ENCODE measurements around the gene MXRA7.

The MXRA7 gene

DNA sequence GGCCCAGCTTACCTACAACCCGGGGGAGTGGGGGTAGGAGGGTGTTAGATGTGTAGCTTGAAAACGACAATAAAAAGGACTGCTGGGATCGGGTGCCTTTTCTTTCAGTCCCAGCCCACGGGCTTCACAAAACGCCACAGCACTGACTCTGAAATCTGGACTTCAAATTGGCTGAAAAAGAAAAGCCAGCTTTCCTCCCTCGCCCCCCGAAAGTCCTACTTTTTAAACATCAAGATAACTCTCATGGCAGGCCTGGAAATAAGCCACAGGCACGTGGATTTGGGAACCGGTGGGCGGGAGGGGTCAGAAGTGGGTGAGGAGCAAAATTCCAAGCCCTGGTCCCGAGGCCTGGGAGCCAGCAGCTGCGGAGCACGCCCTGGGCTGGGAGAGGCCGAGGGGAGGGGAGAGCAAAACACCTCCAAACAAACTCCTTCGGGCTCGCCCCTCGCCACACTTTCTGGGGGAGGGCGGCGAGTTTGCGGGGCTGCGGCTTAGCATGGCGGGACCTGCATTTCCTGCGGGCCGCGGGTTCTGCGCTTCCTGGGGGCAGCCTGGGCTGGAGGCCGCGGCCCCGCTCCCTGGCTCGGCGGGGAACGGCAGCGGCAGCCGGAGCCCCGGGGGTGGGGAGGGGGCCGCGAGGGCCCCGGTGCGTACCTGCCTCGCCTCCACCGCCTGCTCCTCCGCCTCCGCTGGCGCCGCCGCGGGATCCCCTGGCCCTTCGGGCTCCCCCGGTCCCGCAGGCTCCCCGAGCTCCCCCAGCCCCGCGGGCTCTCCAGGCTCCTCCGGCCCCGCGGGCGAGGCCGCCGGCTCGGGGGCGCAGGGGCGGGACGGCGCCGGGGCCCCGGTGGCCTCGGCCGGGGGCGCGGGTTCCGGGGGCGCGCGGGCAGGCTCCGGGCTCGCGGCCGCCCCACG, 558 bp downstream of the MXRA7 start:
- TF ChIP-seq, protein P1, sequence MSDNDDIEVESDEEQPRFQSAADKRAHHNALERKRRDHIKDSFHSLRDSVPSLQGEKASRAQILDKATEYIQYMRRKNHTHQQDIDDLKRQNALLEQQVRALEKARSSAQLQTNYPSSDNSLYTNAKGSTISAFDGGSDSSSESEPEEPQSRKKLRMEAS (IDR thresholded peaks at IDR 0.05), result peak; percentile 17; the same call in 1 of the 2 replicates

DNA sequence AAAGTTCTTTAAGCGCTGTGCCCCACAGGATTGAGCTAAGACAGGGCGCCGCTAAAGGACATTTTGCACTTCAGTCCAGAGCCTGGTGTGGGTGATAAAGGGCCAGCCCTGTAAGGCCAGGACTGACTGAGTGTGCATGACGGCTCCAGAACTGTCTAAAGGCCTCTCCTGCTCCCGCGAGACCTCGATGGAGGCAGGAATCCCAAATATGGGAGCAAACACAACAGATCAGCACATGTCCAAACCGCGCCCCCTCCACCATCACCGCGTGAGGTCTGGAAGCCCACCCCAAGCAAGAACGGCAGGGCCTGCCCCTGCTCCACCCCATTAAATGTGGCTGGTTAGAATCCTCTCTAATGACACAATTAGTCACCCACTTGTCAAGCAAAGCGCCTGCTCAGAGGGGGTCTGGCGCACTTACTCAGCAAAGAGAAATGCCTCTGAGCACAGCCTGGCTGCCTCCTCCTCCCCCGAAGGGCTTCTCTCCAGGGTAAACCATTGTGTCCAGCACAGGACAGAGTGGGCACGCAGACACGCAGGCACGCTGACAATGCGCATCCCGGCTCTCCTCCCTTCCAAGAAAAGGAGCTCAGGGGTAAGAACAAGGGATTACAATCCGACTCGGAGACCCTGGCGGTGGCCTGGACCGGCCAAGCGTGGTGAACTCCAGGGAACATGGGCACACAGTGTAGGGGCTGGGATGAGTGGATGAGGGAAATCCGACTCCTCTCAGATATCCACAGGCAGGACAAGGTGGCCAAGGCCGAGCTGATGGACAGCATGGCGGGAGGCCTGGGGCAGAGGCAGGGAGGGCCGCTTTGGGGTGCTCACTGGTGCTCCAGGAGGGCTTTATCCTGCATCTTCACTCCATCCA, 1.5 kb downstream of the MXRA7 start:
- TF ChIP-seq NFIC (IDR thresholded peaks at IDR 0.05) (no peak), TEAD4 (IDR thresholded peaks at IDR 0.05) (0 out of 2 replicates have a peak, but pooled peaks have one; percentile 13), EP300 (IDR thresholded peaks at IDR 0.05; ENCODE audit: borderline replicate concordance) (peak; percentile 19; the same call in 1 of the 2 replicates), CEBPB (IDR thresholded peaks at IDR 0.05) (no peak), TCF12 (IDR thresholded peaks at IDR 0.05; ENCODE audit: low read depth) (peak; percentile 32; the same call in 1 of the 2 replicates), CREB1 (IDR thresholded peaks at IDR 0.05; ENCODE audit: low read depth) (no peak), ZBTB7A (IDR thresholded peaks at IDR 0.05; ENCODE audit: low read depth) (no peak), RAD21 (IDR thresholded peaks at IDR 0.05; ENCODE audit: low read depth) (no peak)
- TF ChIP-seq, protein P2, sequence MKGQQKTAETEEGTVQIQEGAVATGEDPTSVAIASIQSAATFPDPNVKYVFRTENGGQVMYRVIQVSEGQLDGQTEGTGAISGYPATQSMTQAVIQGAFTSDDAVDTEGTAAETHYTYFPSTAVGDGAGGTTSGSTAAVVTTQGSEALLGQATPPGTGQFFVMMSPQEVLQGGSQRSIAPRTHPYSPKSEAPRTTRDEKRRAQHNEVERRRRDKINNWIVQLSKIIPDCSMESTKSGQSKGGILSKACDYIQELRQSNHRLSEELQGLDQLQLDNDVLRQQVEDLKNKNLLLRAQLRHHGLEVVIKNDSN (IDR thresholded peaks at IDR 0.05), result no peak
- TF ChIP-seq, protein P1 (IDR thresholded peaks at IDR 0.05), result no peak; the same call in 1 of the 2 replicates

DNA sequence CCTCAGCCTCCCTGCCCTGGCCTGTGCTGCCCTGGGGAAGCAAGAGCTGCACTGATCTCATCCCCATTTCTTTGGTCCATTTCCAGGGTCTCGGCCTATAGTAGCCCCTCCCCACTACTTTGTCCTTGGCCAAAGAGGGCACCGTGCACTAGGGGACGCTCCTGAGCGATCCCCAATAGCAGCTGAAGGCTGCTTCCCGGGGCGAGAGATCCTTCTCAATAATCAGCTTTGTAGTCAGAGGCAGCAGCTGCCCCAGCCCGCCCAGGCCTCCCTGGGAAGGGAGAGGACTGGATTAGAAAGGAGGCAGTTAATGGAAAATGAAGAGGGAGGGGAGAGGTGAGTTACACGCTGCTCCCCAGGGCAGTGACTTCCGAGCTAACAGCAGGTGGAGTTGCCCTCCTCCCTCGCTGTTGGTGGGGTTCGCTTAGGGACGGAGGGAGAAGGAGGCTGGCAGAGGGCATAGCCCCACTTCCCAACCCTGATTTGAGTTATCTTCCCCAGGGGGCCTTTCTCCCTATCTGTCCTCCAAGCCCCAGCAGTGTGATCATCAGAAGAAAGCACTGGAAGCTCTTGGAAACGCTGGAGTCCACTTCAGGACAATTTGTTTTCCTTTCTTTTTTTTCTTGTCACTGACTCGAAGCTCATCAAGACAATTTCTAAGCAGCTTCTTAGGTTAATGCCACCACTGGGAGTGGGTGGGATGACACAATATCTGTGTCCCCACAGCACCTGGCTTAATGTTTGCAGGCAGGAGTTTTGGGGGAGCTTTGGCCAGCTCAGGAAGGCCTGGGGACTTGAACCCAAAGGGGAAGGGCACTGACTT, 2.6 kb downstream of the MXRA7 start:
- TF ChIP-seq TAF1 (IDR thresholded peaks at IDR 0.05; ENCODE audit: low read depth), result no peak
- TF ChIP-seq, protein P2 (IDR thresholded peaks at IDR 0.05), result no peak
- TF ChIP-seq, protein P1 (IDR thresholded peaks at IDR 0.05), result no peak

DNA sequence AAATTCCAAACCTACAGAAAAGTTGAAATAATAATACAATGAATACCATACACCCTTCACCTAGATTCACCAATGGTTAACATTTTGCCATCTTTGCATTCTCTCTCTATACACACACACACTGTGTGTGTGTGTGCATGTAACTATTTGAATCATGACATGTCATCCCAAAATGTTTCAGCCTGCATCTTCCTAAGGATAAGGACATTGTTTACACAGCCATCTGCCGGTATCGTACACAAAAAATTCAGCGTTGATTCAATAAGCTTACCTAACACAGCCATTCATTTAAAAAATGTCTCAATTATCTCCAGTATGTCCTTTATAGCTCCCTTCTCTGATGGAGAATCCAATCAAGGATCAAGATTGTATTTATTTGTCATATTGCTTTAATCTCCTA, 3.9 kb downstream of the MXRA7 start:
- no peak for TF ChIP-seq TEAD4 (IDR thresholded peaks at IDR 0.05)

DNA sequence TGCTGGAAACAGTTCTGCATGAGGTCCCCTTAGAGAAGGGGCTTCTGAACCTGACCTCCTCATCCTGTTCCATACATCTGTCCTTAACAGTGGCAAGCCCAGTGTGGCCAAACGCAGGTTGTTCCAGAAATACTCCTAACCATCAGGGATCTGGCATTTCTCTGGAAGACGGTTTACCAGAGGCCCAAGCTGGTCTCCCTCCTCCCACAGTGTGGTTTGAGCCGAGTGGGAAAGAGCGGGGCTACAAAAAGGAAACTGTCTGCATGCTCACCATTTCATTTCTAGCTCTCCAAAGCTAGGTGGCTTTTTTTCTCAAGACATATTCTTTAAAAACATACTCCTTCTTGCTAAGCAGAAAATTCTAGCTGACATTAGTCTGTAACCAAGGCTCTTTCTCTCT, 6.0 kb downstream of the MXRA7 start:
- TF ChIP-seq, protein P3, sequence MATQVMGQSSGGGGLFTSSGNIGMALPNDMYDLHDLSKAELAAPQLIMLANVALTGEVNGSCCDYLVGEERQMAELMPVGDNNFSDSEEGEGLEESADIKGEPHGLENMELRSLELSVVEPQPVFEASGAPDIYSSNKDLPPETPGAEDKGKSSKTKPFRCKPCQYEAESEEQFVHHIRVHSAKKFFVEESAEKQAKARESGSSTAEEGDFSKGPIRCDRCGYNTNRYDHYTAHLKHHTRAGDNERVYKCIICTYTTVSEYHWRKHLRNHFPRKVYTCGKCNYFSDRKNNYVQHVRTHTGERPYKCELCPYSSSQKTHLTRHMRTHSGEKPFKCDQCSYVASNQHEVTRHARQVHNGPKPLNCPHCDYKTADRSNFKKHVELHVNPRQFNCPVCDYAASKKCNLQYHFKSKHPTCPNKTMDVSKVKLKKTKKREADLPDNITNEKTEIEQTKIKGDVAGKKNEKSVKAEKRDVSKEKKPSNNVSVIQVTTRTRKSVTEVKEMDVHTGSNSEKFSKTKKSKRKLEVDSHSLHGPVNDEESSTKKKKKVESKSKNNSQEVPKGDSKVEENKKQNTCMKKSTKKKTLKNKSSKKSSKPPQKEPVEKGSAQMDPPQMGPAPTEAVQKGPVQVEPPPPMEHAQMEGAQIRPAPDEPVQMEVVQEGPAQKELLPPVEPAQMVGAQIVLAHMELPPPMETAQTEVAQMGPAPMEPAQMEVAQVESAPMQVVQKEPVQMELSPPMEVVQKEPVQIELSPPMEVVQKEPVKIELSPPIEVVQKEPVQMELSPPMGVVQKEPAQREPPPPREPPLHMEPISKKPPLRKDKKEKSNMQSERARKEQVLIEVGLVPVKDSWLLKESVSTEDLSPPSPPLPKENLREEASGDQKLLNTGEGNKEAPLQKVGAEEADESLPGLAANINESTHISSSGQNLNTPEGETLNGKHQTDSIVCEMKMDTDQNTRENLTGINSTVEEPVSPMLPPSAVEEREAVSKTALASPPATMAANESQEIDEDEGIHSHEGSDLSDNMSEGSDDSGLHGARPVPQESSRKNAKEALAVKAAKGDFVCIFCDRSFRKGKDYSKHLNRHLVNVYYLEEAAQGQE (IDR thresholded peaks at IDR 0.05; ENCODE audit: low read depth), result no peak
- TF ChIP-seq, protein P2 (IDR thresholded peaks at IDR 0.05), result no peak
- no peak for TF ChIP-seq NFIC (IDR thresholded peaks at IDR 0.05)
- TF ChIP-seq, protein P1 (IDR thresholded peaks at IDR 0.05), result no peak
- no peak for TF ChIP-seq TCF12 (IDR thresholded peaks at IDR 0.05; ENCODE audit: low read depth)
- TF ChIP-seq FOXM1 (IDR thresholded peaks at IDR 0.05; ENCODE audit: borderline replicate concordance, low read depth), result no peak
- no peak for TF ChIP-seq CEBPB (IDR thresholded peaks at IDR 0.05)
- TF ChIP-seq YY1 (IDR thresholded peaks at IDR 0.05; ENCODE audit: low read depth), result no peak
- no peak for TF ChIP-seq EGR1 (IDR thresholded peaks at IDR 0.05)
- no peak for TF ChIP-seq EP300 (IDR thresholded peaks at IDR 0.05; ENCODE audit: borderline replicate concordance)
- TF ChIP-seq CREB1 (IDR thresholded peaks at IDR 0.05; ENCODE audit: low read depth), result no peak
- TF ChIP-seq ZBTB7A (IDR thresholded peaks at IDR 0.05; ENCODE audit: low read depth), result no peak
- no peak for TF ChIP-seq RAD21 (IDR thresholded peaks at IDR 0.05; ENCODE audit: low read depth)

DNA sequence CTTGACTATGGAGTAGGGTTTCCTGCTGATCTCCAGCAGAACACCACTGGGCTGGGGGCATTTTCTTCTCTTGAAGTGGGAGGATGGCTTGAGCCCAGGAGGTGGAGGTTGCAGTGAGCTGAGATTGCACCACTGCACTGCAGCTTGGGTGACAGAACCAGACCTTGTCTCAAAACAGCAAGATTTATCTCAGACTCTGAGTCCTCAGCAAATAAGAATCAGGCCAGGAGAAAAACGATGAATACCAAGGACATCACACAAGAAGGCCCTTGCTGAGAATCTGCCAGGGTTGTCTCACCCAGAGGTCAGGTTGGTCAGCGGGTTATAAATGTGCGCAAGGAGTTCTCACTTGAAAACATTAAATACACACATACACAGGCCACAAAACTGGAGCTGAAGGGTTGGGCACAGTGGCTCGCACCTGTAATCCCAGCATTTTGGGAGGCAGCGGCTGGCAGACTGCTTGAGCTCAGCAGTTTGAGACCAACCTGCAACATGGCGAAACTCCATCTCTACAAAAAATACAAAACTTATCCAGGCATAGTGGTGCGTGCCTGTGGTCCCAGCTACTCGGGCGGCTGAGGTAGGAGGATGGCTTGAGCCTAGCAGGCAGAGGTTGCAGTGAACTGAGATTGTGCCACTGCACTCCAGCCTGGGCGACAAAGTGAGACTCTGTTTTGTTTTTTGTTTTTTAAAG, 7.7 kb downstream of the MXRA7 start:
- TF ChIP-seq YY1 (IDR thresholded peaks at IDR 0.05; ENCODE audit: low read depth), result no peak
- TF ChIP-seq, protein P3 (IDR thresholded peaks at IDR 0.05; ENCODE audit: low read depth), result no peak
- no peak for TF ChIP-seq RAD21 (IDR thresholded peaks at IDR 0.05; ENCODE audit: low read depth)
- TF ChIP-seq, protein P2 (IDR thresholded peaks at IDR 0.05), result no peak
- TF ChIP-seq EP300 (IDR thresholded peaks at IDR 0.05; ENCODE audit: borderline replicate concordance), result no peak
- TF ChIP-seq CEBPB (IDR thresholded peaks at IDR 0.05), result no peak
- no peak for TF ChIP-seq TAF1 (IDR thresholded peaks at IDR 0.05; ENCODE audit: low read depth)
- TF ChIP-seq CREB1 (IDR thresholded peaks at IDR 0.05; ENCODE audit: low read depth), result no peak
- no peak for TF ChIP-seq TCF12 (IDR thresholded peaks at IDR 0.05; ENCODE audit: low read depth)
- TF ChIP-seq ZBTB7A (IDR thresholded peaks at IDR 0.05; ENCODE audit: low read depth), result no peak
- no peak for TF ChIP-seq FOXM1 (IDR thresholded peaks at IDR 0.05; ENCODE audit: borderline replicate concordance, low read depth)

Measured in Ishikawa (cell line).